Neuronal stem cell (in vitro differentiated cells): ENCODE measurements around the gene MRRF.

Experiments used
- DNase-seq: peaks from one replicate; pipeline ENCODE4 v3.0.0-alpha.2; 2013; ENCODE audit warnings: low spot score
- H2AFZ ChIP-seq: one replicate; pipeline ENCODE4 v1.6.1; 2013; ENCODE audit warnings: mild to moderate bottlenecking, low read length, inconsistent platforms
- H2AK5ac ChIP-seq: 2 replicates; pipeline ENCODE4 v1.6.1; 2013; ENCODE audit warnings: low read depth, mild to moderate bottlenecking, inconsistent platforms, low read length, moderate library complexity, mixed read lengths
- H2BK120ac ChIP-seq: 2 replicates; pipeline ENCODE4 v1.6.1; 2013; ENCODE audit warnings: low read depth, mild to moderate bottlenecking, inconsistent platforms, low read length, moderate library complexity, mixed read lengths
- H2BK12ac ChIP-seq: one replicate; pipeline ENCODE4 v1.6.1; 2013; ENCODE audit warnings: low read length, inconsistent platforms
- H2BK15ac ChIP-seq: 2 replicates; pipeline ENCODE4 v1.6.1; 2013; ENCODE audit warnings: mild to moderate bottlenecking, low read length, inconsistent platforms, mixed read lengths
- H2BK5ac ChIP-seq: one replicate; pipeline ENCODE4 v1.6.1; 2013; ENCODE audit warnings: inconsistent platforms, mild to moderate bottlenecking, low read length, moderate library complexity
- H3K14ac ChIP-seq: one replicate; pipeline ENCODE4 v1.6.1; 2013; ENCODE audit warnings: low read length, inconsistent platforms
- H3K18ac ChIP-seq: 2 replicates; pipeline ENCODE4 v1.6.1; 2013; ENCODE audit warnings: low read length, inconsistent platforms
- H3K23ac ChIP-seq: 2 replicates; pipeline ENCODE4 v1.6.1; 2013; ENCODE audit warnings: low read depth, mild to moderate bottlenecking, mixed read lengths, low read length, inconsistent platforms; ENCODE audit not compliant: poor library complexity
- H3K27ac ChIP-seq: replicated peaks from 3 replicates; pipeline ENCODE4 v1.5.1; 2013; ENCODE audit warnings: low read length, inconsistent platforms
- H3K27me3 ChIP-seq, 3 experiments: 2 replicates each; pipeline ENCODE4 v1.6.1; 2013; ENCODE audit warnings: low read length in 3 of 3, mild to moderate bottlenecking in 2 of 3, inconsistent platforms in 1 of 3, low read depth in 1 of 3, mixed read lengths in 1 of 3, moderate library complexity in 1 of 3; ENCODE audit not compliant: control insufficient read depth in 3 of 3, insufficient read depth in 3 of 3
- H3K36me3 ChIP-seq, 2 donors: replicated peaks in 1 of 2; 2 replicates each; pipeline ENCODE4 v1.6.1; 2013; ENCODE audit warnings: low read length in 2 of 2; ENCODE audit not compliant: control insufficient read depth in 2 of 2, insufficient read depth in 2 of 2
- H3K4ac ChIP-seq: 2 replicates; pipeline ENCODE4 v1.6.1; 2013; ENCODE audit warnings: inconsistent platforms, mild to moderate bottlenecking, low read length, moderate library complexity
- H3K4me1 ChIP-seq, 2 donors: 1 replicate in 1 of 2; 2 replicates in 1 of 2; pipeline ENCODE4 v1.6.1; 2013; ENCODE audit warnings: low read length in 2 of 2, low read depth in 1 of 2; ENCODE audit not compliant: control insufficient read depth in 2 of 2, insufficient read depth in 1 of 2
- H3K4me2 ChIP-seq: one replicate; pipeline ENCODE4 v1.6.1; 2013; ENCODE audit warnings: mild to moderate bottlenecking, low read length, inconsistent platforms; ENCODE audit not compliant: insufficient read depth, poor library complexity, severe bottlenecking
- H3K4me3 ChIP-seq, 2 donors: 2 replicates each; pipeline ENCODE4 v1.5.1; 2013; ENCODE audit warnings: low read length in 2 of 2, mild to moderate bottlenecking in 2 of 2, inconsistent platforms in 1 of 2, moderate library complexity in 1 of 2
- H3K79me1 ChIP-seq: one replicate; pipeline ENCODE4 v1.6.1; 2013; ENCODE audit warnings: low read depth, mild to moderate bottlenecking, inconsistent platforms, low read length, moderate library complexity
- H3K9ac ChIP-seq: one replicate; pipeline ENCODE4 v1.6.1; 2013; ENCODE audit warnings: mild to moderate bottlenecking, low read depth, low read length, inconsistent platforms; ENCODE audit not compliant: poor library complexity
- H3K9me3 ChIP-seq, 2 donors: replicated peaks in 1 of 2; 2 replicates each; pipeline versions ENCODE3 to v1.6.1; 2013; ENCODE audit warnings: low read length in 2 of 2, mild to moderate bottlenecking in 2 of 2, inconsistent platforms in 1 of 2, low read depth in 1 of 2, mixed read lengths in 1 of 2, moderate library complexity in 1 of 2; ENCODE audit not compliant: control insufficient read depth in 2 of 2, insufficient read depth in 1 of 2
- H4K8ac ChIP-seq: one replicate; pipeline ENCODE4 v1.6.1; 2013; ENCODE audit warnings: low read depth, mild to moderate bottlenecking, inconsistent platforms, low read length, moderate library complexity
- H4K91ac ChIP-seq: one replicate; pipeline ENCODE4 v1.6.1; 2013; ENCODE audit warnings: low read length, low read depth, mild to moderate bottlenecking, inconsistent platforms; ENCODE audit not compliant: poor library complexity
- WGBS, 2 donors: extraction: QIAGEN DNeasy Blood & Tissue Kit; methylation state at CpG; one replicate each; pipeline ENCODE4 v1.1.7; 2013; ENCODE audit warnings: missing lambda C conversion rate in 2 of 2, mixed read lengths in 1 of 2; ENCODE audit not compliant: insufficient read length in 2 of 2, insufficient replicate concordance in 1 of 2; ENCODE audit errors: extremely low coverage in 2 of 2; 5-methylcytosine and 5-hydroxymethylcytosine counted together

MRRF gene

DNA sequence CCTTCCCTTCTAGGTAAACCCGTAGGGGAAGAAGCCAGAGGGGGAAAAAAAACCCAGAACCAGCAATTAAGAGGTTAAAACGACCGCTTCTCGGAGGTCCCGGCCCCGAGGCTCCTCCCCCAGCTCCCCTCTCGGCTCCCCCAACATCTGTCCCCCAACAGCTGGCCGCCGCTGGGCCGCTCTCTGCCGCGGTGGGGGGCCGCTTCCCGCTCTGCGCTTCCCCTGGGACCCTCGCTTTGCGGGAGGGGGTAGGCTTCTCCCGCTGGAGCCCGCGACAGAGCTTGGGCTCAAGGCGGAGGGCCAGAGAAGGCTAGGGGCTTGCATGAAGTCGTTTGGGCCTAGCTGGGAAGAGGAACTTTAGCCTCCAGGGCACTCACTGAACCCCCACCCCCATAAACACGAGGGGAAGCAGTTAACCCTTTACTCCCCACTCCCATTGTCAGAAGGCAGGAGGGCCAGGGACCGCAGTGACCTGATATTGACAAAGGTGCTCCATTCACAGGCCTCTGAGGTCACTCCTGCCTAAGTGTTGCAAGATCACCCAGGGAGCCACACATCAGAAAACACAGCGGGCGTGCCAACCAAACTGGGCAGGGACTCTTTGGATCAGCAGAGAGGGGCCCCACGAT lies 43.4 kb upstream of the MRRF start:
- H3K4ac ChIP-seq, result no peak overlapping the region
- no peak overlapping the region for H3K23ac ChIP-seq
- no peak overlapping the region for H2BK120ac ChIP-seq
- no peak for DNase-seq
- H2AK5ac ChIP-seq, result no peak overlapping the region
- no peak overlapping the region for H3K4me3 ChIP-seq
- H3K18ac ChIP-seq, result peak overlapping the region; percentile 16
- no peak overlapping the region for H2BK12ac ChIP-seq
- peaks cover 2 to 3% of the 10 kb centered on the region in 2 donors for H3K9me3 ChIP-seq
- no peak overlapping the region for H2BK15ac ChIP-seq
- no peak overlapping the region for H3K14ac ChIP-seq
- no peak overlapping the region for H4K8ac ChIP-seq
- no peak overlapping the region for H3K27ac ChIP-seq
- no CpG with 5 or more reads among the region's 27 CpGs for WGBS, 2 donors
- no peaks in the 10 kb centered on the region for H3K36me3 ChIP-seq
- no peak overlapping the region for H2BK5ac ChIP-seq
- H4K91ac ChIP-seq, result no peak overlapping the region
- no peak overlapping the region for H3K9ac ChIP-seq
- H2AFZ ChIP-seq, result peak overlapping the region; percentile 44
- H3K79me1 ChIP-seq, result no peaks in the 10 kb centered on the region
- peaks cover 78 to 100% (median 99%) of the 10 kb centered on the region in 3 experiments for H3K27me3 ChIP-seq
- peaks cover 6% of the 10 kb centered on the region in 2 donors for H3K4me1 ChIP-seq
- peak overlapping the region; percentile 63 for H3K4me2 ChIP-seq

DNA sequence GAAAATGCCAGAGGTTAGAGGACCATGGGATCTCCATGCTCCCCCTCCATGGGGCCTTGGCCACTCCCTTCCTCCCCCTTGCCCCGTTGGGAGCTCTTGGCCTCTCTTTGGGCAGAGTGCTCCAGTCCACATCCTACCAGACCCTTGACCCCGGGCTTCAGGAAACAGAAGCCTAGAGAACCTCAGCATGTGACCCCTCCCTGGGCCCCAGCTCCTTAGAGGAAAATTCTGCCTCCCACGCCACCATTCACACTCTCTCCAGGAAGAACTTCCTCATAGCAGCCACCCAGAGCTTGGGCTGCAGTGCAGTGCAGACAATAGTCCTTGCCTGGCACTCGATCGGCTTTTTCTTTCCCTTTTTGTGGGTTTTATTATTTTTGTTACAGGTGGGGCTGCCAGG lies 41.9 kb upstream of the MRRF start:
- Histone ChIP-seq H2BK12ac (no peak overlapping the region), H3K4me2 (no peak overlapping the region), H3K9ac (no peak overlapping the region), H2AFZ (no peak overlapping the region), H2BK15ac (no peak overlapping the region), H3K9me3 (peaks cover 0 to 3% of the 10 kb centered on the region in 2 donors), H3K4me3 (no peak overlapping the region), H3K79me1 (no peaks in the 10 kb centered on the region), H3K27me3 (peaks cover 78 to 100% (median 100%) of the 10 kb centered on the region in 3 experiments), H3K18ac (no peak overlapping the region), H2AK5ac (no peak overlapping the region), H2BK5ac (no peak overlapping the region), H3K27ac (no peak overlapping the region), H3K14ac (no peak overlapping the region), H4K91ac (no peak overlapping the region), H2BK120ac (no peak overlapping the region), H3K4me1 (peaks cover 8 to 11% of the 10 kb centered on the region in 2 donors), H3K4ac (no peak overlapping the region), H3K36me3 (no peaks in the 10 kb centered on the region), H4K8ac (no peak overlapping the region), H3K23ac (no peak overlapping the region)
- no CpG with 5 or more reads among the region's 5 CpGs for WGBS, 2 donors
- no peak for DNase-seq

DNA sequence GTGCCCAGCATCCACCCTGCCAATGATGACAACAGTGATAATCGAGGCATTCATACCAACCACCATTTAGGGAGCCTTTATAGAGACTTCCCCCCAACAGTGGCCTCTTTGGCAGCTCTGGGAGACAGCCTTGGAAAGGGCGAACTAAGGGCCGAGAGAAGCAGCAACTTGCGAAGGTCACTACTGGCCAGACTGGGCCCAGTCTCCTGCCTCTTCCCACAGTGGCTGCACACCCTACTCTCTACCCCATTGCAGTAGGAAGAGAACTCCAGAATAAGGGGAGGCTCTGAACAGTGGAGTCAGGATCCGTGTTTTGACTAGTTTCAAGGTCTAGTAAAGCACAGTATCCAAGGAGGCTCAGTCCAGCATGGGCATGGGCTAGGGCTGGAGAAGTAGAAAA lies 41.2 kb upstream of the MRRF start:
- no peak overlapping the region for H2BK5ac ChIP-seq
- no peak overlapping the region for H4K91ac ChIP-seq
- H3K14ac ChIP-seq, result no peak overlapping the region
- no peak overlapping the region for H3K23ac ChIP-seq
- no peak overlapping the region for H2BK12ac ChIP-seq
- peaks cover 0 to 3% of the 10 kb centered on the region in 2 donors for H3K9me3 ChIP-seq
- no peak overlapping the region for H3K27ac ChIP-seq
- no peak for DNase-seq
- H3K79me1 ChIP-seq, result no peaks in the 10 kb centered on the region
- no peak overlapping the region for H2AFZ ChIP-seq
- no peak overlapping the region for H3K4me2 ChIP-seq
- H3K4me1 ChIP-seq, result peaks cover 8 to 13% of the 10 kb centered on the region in 2 donors
- no CpG with 5 or more reads among the region's 5 CpGs for WGBS, 2 donors
- no peak overlapping the region for H3K4ac ChIP-seq
- H4K8ac ChIP-seq, result no peak overlapping the region
- no peak overlapping the region for H2AK5ac ChIP-seq
- H3K36me3 ChIP-seq, result no peaks in the 10 kb centered on the region
- peaks cover 77 to 100% (median 98%) of the 10 kb centered on the region in 3 experiments for H3K27me3 ChIP-seq
- H3K4me3 ChIP-seq, result no peak overlapping the region
- no peak overlapping the region for H3K18ac ChIP-seq
- no peak overlapping the region for H2BK15ac ChIP-seq
- no peak overlapping the region for H2BK120ac ChIP-seq
- H3K9ac ChIP-seq, result no peak overlapping the region

DNA sequence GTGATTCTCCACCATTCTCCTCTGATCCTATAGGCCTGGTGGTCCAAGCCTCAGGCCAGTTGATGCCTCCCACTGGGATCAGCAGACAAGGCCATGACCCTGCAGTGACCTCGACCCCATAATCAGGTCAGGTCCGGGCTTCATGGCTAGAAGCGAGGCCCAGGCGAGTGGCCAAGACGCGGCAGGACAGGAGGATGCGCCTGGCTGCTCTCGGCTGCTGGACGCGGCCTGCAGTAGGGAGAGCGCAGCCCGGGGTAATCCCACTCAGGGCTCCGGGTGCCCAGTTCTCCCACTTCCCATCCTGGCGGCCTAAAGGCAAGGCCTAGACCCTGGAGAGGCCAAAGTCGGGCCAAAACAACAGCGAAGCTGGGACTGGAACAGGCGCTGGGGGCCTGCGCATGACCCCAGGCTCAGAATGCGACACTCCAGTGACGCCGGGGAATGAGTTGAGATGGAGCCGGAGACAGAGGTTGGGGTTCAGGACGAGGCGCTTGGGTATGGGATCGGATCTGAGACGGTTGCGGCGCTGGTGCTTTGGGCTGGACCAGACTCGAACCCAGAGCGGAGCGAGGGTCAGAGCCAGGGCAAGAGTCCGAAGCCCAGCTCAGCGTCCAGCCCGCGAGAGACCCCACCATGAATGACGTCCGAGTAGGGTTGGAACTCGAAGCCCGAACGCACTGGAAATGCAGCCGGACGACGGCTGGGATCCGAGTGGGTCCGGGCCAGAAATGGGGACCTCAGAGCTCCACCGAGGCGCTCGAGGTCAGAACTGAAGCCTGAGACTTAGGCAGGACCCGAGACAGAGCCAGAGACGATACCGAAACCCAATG lies 39.2 kb upstream of the MRRF start:
- no peak overlapping the region for H3K27ac ChIP-seq
- no peak overlapping the region for H3K14ac ChIP-seq
- H3K23ac ChIP-seq, result peak overlapping the region; percentile 17
- no peak overlapping the region for H3K4me3 ChIP-seq
- H2AFZ ChIP-seq, result peak overlapping the region; percentile 69
- peaks cover 7 to 11% of the 10 kb centered on the region in 2 donors for H3K4me1 ChIP-seq
- peaks cover 68 to 100% (median 98%) of the 10 kb centered on the region in 3 experiments for H3K27me3 ChIP-seq
- H2BK12ac ChIP-seq, result no peak overlapping the region
- H3K4ac ChIP-seq, result no peak overlapping the region
- H3K9me3 ChIP-seq, result peaks cover 0 to 3% of the 10 kb centered on the region in 2 donors
- no peak overlapping the region for H2BK15ac ChIP-seq
- no peak overlapping the region for H2BK5ac ChIP-seq
- DNase-seq, result no peak
- no peaks in the 10 kb centered on the region for H3K36me3 ChIP-seq
- H4K8ac ChIP-seq, result no peak overlapping the region
- peak overlapping the region; percentile 68 for H3K18ac ChIP-seq
- no peak overlapping the region for H3K9ac ChIP-seq
- no peak overlapping the region for H3K4me2 ChIP-seq
- WGBS, 2 donors, result no CpG with 5 or more reads among the region's 51 CpGs
- no peak overlapping the region for H2BK120ac ChIP-seq
- no peaks in the 10 kb centered on the region for H3K79me1 ChIP-seq
- H2AK5ac ChIP-seq, result peak overlapping the region; percentile 54
- H4K91ac ChIP-seq, result no peak overlapping the region
